K562 (cell line): ENCODE measurements around the gene SUGP1. TPM values are rescaled to one million over a fixed set of nuclear protein-coding genes. Genes with fewer than 3 reads are reported as not detected.

Experiments used
- ADNP ChIP-seq: fragments of 200-800 bp; sonication (Bioruptor generic); IDR thresholded peaks from 2 replicates; pipeline ENCODE4 v1.6.1; 2016; ENCODE audit warnings: missing genetic modification characterization, missing compliant biosample characterization
- CAMTA2 ChIP-seq: fragments of 250-450 bp; sonication (Bioruptor Pico); conservative IDR thresholded peaks from 2 replicates; pipeline ENCODE4 v1.5.1; 2022
- CEBPG ChIP-seq, 3 experiments: fragments of 200-800 bp in 1 of 3; sonication (Bioruptor generic) in 1 of 3; sonication (generic) in 1 of 3; formaldehyde crosslinking in 1 of 3; IDR thresholded peaks in 2 of 3; conservative IDR thresholded peaks in 1 of 3; 2 replicates each; pipeline versions ENCODE4 v1.6.1 to v1.8.0; 2016 to 2022; ENCODE audit warnings: missing compliant biosample characterization in 2 of 3, missing genetic modification characterization in 2 of 3, mild to moderate bottlenecking in 1 of 3, missing genetic modification reagents in 1 of 3
- DIDO1 ChIP-seq: fragments of 450-650 bp; IDR thresholded peaks from 2 replicates; pipeline ENCODE4 v1.6.1; 2016; ENCODE audit warnings: low read depth, missing biosample characterization, missing genetic modification characterization
- FOXA3 ChIP-seq, 2 experiments: fragments of 450-650 bp in 1 of 2; sonication (generic) in 1 of 2; formaldehyde crosslinking; IDR thresholded peaks in 1 of 2; conservative IDR thresholded peaks in 1 of 2; 2 replicates each; pipeline versions ENCODE4 v1.4.0 to v1.8.0; 2020 to 2022; ENCODE audit warnings: mild to moderate bottlenecking in 2 of 2, missing genetic modification reagents in 1 of 2
- MYNN ChIP-seq, 2 experiments: sonication (generic); formaldehyde crosslinking in 1 of 2; IDR thresholded peaks; 2 replicates each; pipeline versions ENCODE4 v1.5.0 to v1.6.1; 2016 to 2020; ENCODE audit warnings: antibody characterized with exemption in 1 of 2, missing genetic modification reagents in 1 of 2
- NR2C2 ChIP-seq, 2 experiments: fragments of 200-800 bp in 1 of 2; sonication (Bioruptor generic) in 1 of 2; sonication (generic) in 1 of 2; formaldehyde crosslinking in 1 of 2; IDR thresholded peaks; 2 replicates each; pipeline versions ENCODE4 v1.6.1 to v1.8.0; 2016 to 2022; ENCODE audit warnings: mild to moderate bottlenecking in 1 of 2, missing compliant biosample characterization in 1 of 2, missing genetic modification characterization in 1 of 2, missing genetic modification reagents in 1 of 2
- POLR2B ChIP-seq: fragments of 450-650 bp; IDR thresholded peaks from 2 replicates; pipeline ENCODE4 v1.6.1; 2018; ENCODE audit warnings: low read depth; ENCODE audit not compliant: partially characterized antibody
- SMARCA4 ChIP-seq: fragments of 450-650 bp; IDR thresholded peaks from 2 replicates; pipeline ENCODE4 v1.6.1; 2016
- TAF1 ChIP-seq: IDR thresholded peaks from 2 replicates; pipeline ENCODE4 v1.6.1; 2011; ENCODE audit warnings: mild to moderate bottlenecking, low read length, moderate library complexity; ENCODE audit not compliant: insufficient read depth, control insufficient read depth, severe bottlenecking; ENCODE audit errors: extremely low read depth
- THRA ChIP-seq: fragments of 450-650 bp; IDR thresholded peaks from 2 replicates; pipeline ENCODE4 v1.6.1; 2017; ENCODE audit warnings: mild to moderate bottlenecking, moderate library complexity
- ZBTB43 ChIP-seq: sonication (generic); formaldehyde crosslinking; IDR thresholded peaks from 2 replicates; pipeline ENCODE4 v1.8.0; 2023; ENCODE audit warnings: mild to moderate bottlenecking, missing genetic modification reagents
- ZFP91 ChIP-seq: sonication (generic); formaldehyde crosslinking; IDR thresholded peaks from 2 replicates; pipeline ENCODE4 v1.8.0; 2022; ENCODE audit warnings: mild to moderate bottlenecking, missing genetic modification reagents
- ZNF253 ChIP-seq: fragments of 250-450 bp; sonication (Bioruptor Pico); conservative IDR thresholded peaks from 2 replicates; pipeline ENCODE4 v1.6.1; 2021; ENCODE audit warnings: mild to moderate bottlenecking
- polyA plus RNA-seq, 8 experiments: library from polyadenylated mRNA; depleted of rRNA in 4 of 8; stranded (reverse) in 5 of 8; unstranded in 3 of 8; fragments of >200 nt; fragmentation: Nextera tagmentation in 2 of 8; fragmentation: Illumina TruSeq in 1 of 8; extraction: Ambion mirVana in 2 of 8; extraction: Trizol in 1 of 8; gene quantifications; 2 replicates each; pipeline versions ENCODE4 v1.2.1 to v1.2.3, GENCODE V29; 2011 to 2014; ENCODE audit warnings: inconsistent platforms in 1 of 8, missing spikeins in 1 of 8
- total RNA-seq, 7 experiments: library from RNA; depleted of rRNA in 6 of 7; stranded (reverse); fragments of >200 nt in 6 of 7; fragmentation: Illumina TruSeq in 2 of 7; extraction: Trizol in 2 of 7; gene quantifications; 2 replicates each; pipeline versions ENCODE4 v1.2.1 to v1.2.3, GENCODE V29; 2011 to 2021; ENCODE audit warnings: low replicate concordance in 1 of 7

Gene SUGP1
- total and polyA plus RNA-seq, 9 of the 15 experiments (the other 6 are each of a cell fraction or from before 2014, with no cell fraction given): 1.0 to 53.3 (median 32.4) TPM

- TF ChIP-seq FOXA3 (CRISPR knock-in tag; conservative IDR thresholded peaks at IDR 0.05 in 1 of 2, IDR thresholded peaks at IDR 0.05 in 1 of 2) (no peak), ZNF253 (CRISPR knock-in tag) (no peak), MYNN (IDR thresholded peaks at IDR 0.05) (peak; percentile 68; the same call in 1 of the 2 replicates), MYNN (CRISPR knock-in tag; IDR thresholded peaks at IDR 0.05) (no peak), ZBTB43 (no peak), POLR2B (peak; percentile 19), TAF1 (peak; percentile 41), DIDO1 (tag) (0 out of 2 replicates have a peak, but pooled peaks have one; percentile 20), ZFP91 (CRISPR knock-in tag) (peak; percentile 37; the same call in 1 of the 2 replicates), SMARCA4 (0 out of 2 replicates have a peak, but pooled peaks have one; percentile 43), CAMTA2 (no peak), NR2C2 (CRISPR knock-in tag; IDR thresholded peaks at IDR 0.05) (peak; percentile 97), NR2C2 (tag; IDR thresholded peaks at IDR 0.05) (peak; percentile 97), CEBPG (CRISPR knock-in tag; IDR thresholded peaks at IDR 0.05) (0 out of 2 replicates have a peak, but pooled peaks have one; percentile 29), CEBPG (tag; conservative IDR thresholded peaks at IDR 0.05 in 1 of 2, IDR thresholded peaks at IDR 0.05 in 1 of 2) (no peak), THRA (peak; percentile 71), ADNP (tag) (no peak)
Observed at GRCh38 chr19:19366434-19367396, 46.4 kb upstream of the SUGP1 start (continued).
